ENCODE results near the gene CNPY2.
A peak's percentile ranks its signal among the peaks of the same experiment; 100 is the strongest.
"Not testable (repeated sequence)": the region's sequence is repeated elsewhere in the genome, so short reads cannot be mapped to it uniquely, and the experiment has no call there.

Gene CNPY2

GRCh38 chr12:56338308-56339157 lies 22.7 kb upstream of the CNPY2 start, which contains the start of gene IL23A:
TSS of gene IL23A (plus strand) at chr12:56338884. CDS start at chr12:56339045, 161 bp downstream.
- DNase-seq (ENCODE audit: low read depth), result no peak
- TF ChIP-seq CTCF (conservative IDR thresholded peaks at IDR 0.05; ENCODE audit: low read length), result no peak

DNA sequence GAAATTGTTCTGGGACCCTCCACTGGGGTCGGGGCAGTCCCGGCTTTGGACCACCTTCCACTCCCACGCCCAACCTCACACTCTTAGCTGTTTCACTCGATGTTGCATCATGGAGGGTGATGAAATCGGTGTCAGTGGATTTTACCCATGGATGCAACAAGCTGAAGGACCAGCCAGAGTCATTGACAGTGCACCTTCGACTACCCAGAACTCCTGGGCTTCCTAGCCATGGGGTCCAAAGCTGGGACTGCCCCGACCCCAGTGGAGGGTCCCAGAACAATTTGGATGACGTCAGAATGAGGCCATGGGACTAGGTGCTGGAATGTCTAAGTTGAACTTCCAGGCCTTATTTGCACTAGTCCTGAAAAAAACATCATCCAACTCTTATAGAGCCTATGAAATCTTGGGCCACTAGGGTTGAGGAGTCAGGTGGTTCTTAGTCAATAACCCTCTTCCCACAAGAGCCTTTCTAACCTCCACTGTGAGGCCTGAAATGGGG lies 22.0 kb upstream of the CNPY2 start:
- DNase-seq (ENCODE audit: low read depth), result no peak

More at GRCh38 chr12:56338308-56339157, 22.7 kb upstream of the CNPY2 start, which contains the start of gene IL23A:
- no peak within 1 kb of the TSS for H3K4me3 ChIP-seq (ENCODE audit: low read length)

DNA sequence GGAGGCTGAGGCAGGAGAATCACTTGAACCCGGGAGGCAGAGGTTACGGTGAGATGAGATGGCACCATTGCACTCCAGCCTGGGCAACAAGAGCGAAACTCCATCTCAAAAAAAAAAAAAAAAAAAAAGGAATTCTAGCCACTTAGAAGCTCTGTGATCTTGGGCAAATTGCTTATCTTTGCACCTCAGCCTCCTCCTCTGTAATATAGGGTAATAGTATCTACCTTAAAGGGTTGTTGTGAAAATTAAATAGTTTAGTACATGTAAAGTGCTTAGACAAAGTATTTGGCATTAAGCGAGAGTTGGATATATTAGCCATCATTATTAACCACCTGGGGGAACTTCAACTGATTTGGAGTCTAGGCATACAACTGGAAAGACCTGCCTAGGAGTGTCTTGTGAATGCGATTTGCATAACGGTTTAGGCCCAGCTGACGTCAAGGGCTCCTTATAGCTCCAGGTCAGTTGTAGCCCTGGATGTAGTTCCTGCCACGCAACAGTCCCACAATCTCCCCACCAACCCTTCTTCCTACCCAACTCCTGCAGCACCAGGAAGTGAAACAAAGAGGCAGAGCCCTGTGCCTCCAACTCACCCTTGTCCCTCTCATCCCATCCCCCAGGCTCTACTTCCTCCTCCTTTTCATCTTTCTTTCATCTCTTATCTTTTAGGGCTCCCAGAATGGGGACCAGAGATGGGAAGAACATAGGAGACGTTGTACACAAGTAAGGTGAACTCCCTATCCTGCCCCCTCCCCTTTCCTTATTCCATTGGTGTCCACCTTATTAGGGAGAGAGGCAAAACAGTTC lies 20.8 kb upstream of the CNPY2 start:
- DNase-seq (ENCODE audit: low read depth), result no peak
- H3K4me3 ChIP-seq (ENCODE audit: low read length), result no peak overlapping the region
- TF ChIP-seq CTCF (conservative IDR thresholded peaks at IDR 0.05; ENCODE audit: low read length), result no peak

More for the DNA sequence above, 22.0 kb upstream of the CNPY2 start:
- no peak for TF ChIP-seq CTCF (conservative IDR thresholded peaks at IDR 0.05; ENCODE audit: low read length)
- H3K4me3 ChIP-seq (ENCODE audit: low read length), result no peak overlapping the region

DNA sequence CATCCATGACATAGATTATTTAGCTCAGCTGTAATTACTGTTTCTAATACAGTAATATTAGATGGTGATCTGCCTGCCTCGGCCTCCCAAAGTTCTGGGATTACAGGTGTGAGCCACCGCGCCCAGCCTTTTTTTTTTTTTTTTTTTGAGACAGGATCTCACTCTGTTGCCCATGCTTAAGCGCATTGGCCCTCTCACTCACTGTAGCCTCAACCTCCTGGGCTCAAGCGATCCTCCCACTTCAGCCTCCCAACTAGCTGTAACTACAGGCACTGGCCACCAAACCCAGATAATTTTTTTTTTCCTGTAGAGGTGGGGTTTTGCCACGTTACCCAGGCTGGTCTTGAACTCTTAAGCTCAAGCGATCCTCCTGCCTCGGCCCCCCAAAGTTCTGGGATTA lies 19.7 kb upstream of the CNPY2 start:
- DNase-seq (ENCODE audit: low read depth); H3K4me3 ChIP-seq (ENCODE audit: low read length): not testable (repeated sequence)

- TF ChIP-seq CTCF (conservative IDR thresholded peaks at IDR 0.05; ENCODE audit: low read length), result no peak
- no peak for DNase-seq (ENCODE audit: low read depth)
- H3K4me3 ChIP-seq (ENCODE audit: low read length), result peak overlapping the region; percentile 78
Measured at GRCh38 chr12:56334490-56334793, 18.7 kb upstream of the CNPY2 start.

DNA sequence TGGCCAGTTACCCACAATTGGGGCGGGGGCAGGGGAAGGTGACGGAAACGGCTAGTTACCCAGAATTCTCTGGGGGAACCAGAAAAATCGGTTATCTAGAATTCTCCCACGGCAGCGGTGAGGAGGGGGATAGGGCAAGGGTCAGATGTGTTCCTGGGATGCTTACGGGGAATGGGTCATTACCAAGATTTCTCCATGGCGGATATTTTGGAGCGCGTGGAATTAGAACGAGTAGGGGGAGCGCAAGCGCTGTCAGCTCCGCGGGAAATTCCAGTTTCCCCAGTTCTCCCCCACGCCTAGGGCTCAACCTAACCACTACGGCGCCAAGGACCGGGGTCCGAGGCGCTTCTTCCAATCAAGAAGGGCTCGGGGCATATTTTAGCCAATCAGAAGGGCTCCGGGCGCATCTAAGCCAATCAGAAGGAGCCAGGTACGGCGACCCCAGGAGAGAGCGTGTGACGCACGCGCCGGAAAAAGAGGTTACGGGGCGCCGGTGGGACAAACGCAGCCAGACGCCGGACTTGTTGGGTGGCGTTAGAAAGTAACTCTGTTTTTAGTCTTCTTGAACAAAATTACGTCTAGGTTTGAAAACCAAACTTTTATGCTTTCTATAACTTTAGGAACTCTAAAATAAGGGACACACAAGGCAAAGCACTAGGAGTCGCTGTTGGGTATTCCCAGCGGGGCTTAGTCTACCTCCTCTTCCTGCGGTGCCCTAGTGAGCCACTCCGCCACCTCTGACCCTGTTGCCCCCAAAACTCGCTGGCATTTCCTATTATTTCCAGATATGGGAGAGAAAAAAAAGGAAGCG lies 18.1 kb upstream of the CNPY2 start, which contains the start of gene PAN2:
Gene PAN2, minus strand, starts transcription at position 322 of the 811 bp plus-strand sequence. CDS start 906 bp downstream, outside the sequence.
- peak within 1 kb of the TSS; percentile 78 for H3K4me3 ChIP-seq (ENCODE audit: low read length)
- peak; percentile 96 for DNase-seq (ENCODE audit: low read depth)
- peak; percentile 75 for TF ChIP-seq CTCF (conservative IDR thresholded peaks at IDR 0.05; ENCODE audit: low read length)
